ENCODE results near the gene PGAM5. TPM values are rescaled to one million over a fixed set of nuclear protein-coding genes. Genes with fewer than 3 reads are reported as not detected.

PGAM5 gene
- total RNA-seq, 2 donors from 2014 or later: 37.4 to 41.4 TPM

GRCh38 chr12:132695431-132695830 is 15.2 kb upstream of the PGAM5 start:
- no peaks in the 10 kb centered on the region for H3K36me3 ChIP-seq
- no peak for TF ChIP-seq POLR2A (IDR thresholded peaks at IDR 0.05)
- TF ChIP-seq, protein P1, sequence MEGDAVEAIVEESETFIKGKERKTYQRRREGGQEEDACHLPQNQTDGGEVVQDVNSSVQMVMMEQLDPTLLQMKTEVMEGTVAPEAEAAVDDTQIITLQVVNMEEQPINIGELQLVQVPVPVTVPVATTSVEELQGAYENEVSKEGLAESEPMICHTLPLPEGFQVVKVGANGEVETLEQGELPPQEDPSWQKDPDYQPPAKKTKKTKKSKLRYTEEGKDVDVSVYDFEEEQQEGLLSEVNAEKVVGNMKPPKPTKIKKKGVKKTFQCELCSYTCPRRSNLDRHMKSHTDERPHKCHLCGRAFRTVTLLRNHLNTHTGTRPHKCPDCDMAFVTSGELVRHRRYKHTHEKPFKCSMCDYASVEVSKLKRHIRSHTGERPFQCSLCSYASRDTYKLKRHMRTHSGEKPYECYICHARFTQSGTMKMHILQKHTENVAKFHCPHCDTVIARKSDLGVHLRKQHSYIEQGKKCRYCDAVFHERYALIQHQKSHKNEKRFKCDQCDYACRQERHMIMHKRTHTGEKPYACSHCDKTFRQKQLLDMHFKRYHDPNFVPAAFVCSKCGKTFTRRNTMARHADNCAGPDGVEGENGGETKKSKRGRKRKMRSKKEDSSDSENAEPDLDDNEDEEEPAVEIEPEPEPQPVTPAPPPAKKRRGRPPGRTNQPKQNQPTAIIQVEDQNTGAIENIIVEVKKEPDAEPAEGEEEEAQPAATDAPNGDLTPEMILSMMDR (IDR thresholded peaks at IDR 0.05): no peak
- no peak for TF ChIP-seq POLR2AphosphoS5 (IDR thresholded peaks at IDR 0.05)
- H3K27ac ChIP-seq: no peak overlapping the region
- no peak for DNase-seq (ENCODE audit: low spot score)
- no peaks in the 10 kb centered on the region for H3K27me3 ChIP-seq (replicated peaks; ENCODE audit: insufficient read depth)
- no peak overlapping the region for H3K4me3 ChIP-seq
- WGBS: 83% methylated on average over 12 of the region's 12 CpGs
- no peaks in the 10 kb centered on the region for H3K4me1 ChIP-seq (replicated peaks)
- intact Hi-C loops (cut with DNase I): no loop called here
- no peaks in the 10 kb centered on the region for H3K9me3 ChIP-seq

GRCh38 chr12:132698341-132698740 is 12.3 kb upstream of the PGAM5 start:
- H3K27me3 ChIP-seq (replicated peaks; ENCODE audit: insufficient read depth): no peaks in the 10 kb centered on the region
- H3K4me3 ChIP-seq: no peak overlapping the region
- DNase-seq (ENCODE audit: low spot score): no peak
- no peaks in the 10 kb centered on the region for H3K36me3 ChIP-seq
- WGBS: 97% methylated on average over 5 of the region's 5 CpGs
- TF ChIP-seq POLR2AphosphoS5 (IDR thresholded peaks at IDR 0.05): no peak
- TF ChIP-seq POLR2A (IDR thresholded peaks at IDR 0.05): no peak
- TF ChIP-seq, protein P1 (IDR thresholded peaks at IDR 0.05): no peak
- no peaks in the 10 kb centered on the region for H3K9me3 ChIP-seq
- intact Hi-C loops (cut with DNase I): no loop called here
- no peaks in the 10 kb centered on the region for H3K4me1 ChIP-seq (replicated peaks)
- no peak overlapping the region for H3K27ac ChIP-seq

DNA sequence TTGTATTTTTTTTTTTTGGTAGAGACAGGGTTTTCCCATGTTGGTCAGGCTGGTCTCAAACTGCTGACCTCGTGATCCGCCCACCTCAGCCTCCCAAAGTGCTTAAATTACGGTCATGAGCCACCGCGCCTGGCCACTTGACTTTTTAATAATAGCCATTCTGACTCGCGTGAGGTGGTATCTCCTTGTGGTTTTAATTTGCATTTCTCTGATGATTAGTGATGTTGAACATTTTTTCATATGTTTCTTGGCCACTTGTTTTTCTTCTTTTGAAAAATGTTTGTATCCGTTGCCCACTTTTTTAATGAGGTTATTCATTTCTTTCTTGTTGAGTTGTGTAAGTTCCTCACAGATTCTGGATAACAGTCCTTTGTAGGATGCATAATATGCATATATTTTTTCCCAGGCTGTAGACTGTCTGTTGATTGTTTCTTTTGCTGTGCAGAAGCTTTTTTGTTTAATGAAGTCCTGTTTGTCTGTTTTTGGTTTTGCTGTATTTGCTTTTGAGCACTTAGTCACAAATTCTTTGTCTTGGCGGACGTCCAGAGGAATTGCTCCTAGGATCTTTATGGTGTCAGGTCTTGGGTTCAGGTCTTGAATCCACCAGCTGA is 10.3 kb upstream of the PGAM5 start:
- Histone ChIP-seq H3K4me1 (replicated peaks) (no peaks in the 10 kb centered on the region), H3K27ac (no peak overlapping the region), H3K9me3 (no peaks in the 10 kb centered on the region), H3K27me3 (replicated peaks; ENCODE audit: insufficient read depth) (no peaks in the 10 kb centered on the region), H3K36me3 (no peaks in the 10 kb centered on the region), H3K4me3 (no peak overlapping the region)
- intact Hi-C loops (cut with DNase I): no loop called here
- no peak for DNase-seq (ENCODE audit: low spot score)
- 91% methylated on average over 10 of the region's 10 CpGs for WGBS
- TF ChIP-seq, protein P1 (IDR thresholded peaks at IDR 0.05): no peak
- TF ChIP-seq POLR2A (IDR thresholded peaks at IDR 0.05) (no peak), POLR2AphosphoS5 (IDR thresholded peaks at IDR 0.05) (no peak)

DNA sequence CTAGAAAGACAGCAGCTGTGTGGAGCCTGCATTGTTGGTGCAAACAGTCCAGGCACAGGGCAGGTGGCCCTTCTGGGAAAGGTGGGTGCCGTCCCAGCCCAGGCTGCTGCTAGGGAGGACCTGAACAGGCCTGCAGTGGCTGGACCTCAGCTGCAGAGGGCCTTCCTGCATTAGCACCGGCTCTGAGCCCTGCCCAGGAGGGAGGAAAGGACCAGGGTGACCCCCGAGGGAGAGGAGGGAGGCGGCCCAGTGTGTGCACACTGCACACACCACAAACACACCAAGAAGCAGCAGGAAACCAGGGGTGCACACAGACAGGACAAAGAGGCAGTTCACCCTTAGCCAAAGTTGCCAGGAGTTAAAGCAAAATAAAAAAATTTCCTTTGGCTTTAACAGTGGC is 8.0 kb upstream of the PGAM5 start:
- DNase-seq (ENCODE audit: low spot score): no peak
- H3K36me3 ChIP-seq: no peaks in the 10 kb centered on the region
- no peaks in the 10 kb centered on the region for H3K27me3 ChIP-seq (replicated peaks; ENCODE audit: insufficient read depth)
- TF ChIP-seq POLR2A (IDR thresholded peaks at IDR 0.05): no peak
- TF ChIP-seq, protein P1 (IDR thresholded peaks at IDR 0.05): no peak
- H3K9me3 ChIP-seq: no peaks in the 10 kb centered on the region
- no peak overlapping the region for H3K27ac ChIP-seq
- no peak overlapping the region for H3K4me3 ChIP-seq
- H3K4me1 ChIP-seq (replicated peaks): no peaks in the 10 kb centered on the region
- intact Hi-C loops (cut with DNase I): no loop called here
- 65% methylated on average over 4 of the region's 4 CpGs for WGBS

DNA sequence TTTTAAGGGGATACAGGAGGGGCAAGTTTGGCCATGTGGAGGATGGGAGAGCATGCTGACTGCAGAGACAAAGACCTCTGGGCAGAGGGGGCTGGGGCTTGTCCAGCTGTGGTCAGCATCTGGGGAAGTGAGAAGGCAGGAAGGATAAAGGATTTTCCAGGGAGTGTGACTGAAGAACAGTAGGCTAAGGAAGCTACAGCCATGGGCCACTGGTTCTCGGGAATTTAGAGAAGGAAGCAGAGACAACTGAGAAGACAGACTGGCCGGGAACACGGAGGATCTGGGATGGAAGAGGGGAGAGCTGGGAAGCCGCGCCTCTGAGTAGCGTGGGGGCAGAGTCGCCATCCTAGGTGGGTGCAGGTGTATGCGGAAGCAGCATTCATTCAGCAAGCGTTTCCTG is 7.0 kb upstream of the PGAM5 start:
- H3K27me3 ChIP-seq (replicated peaks; ENCODE audit: insufficient read depth): no peaks in the 10 kb centered on the region
- no peak overlapping the region for H3K27ac ChIP-seq
- H3K36me3 ChIP-seq: no peaks in the 10 kb centered on the region
- no peak for DNase-seq (ENCODE audit: low spot score)
- H3K9me3 ChIP-seq: no peaks in the 10 kb centered on the region
- no peak for TF ChIP-seq POLR2A (IDR thresholded peaks at IDR 0.05)
- TF ChIP-seq, protein P1 (IDR thresholded peaks at IDR 0.05): no peak
- TF ChIP-seq POLR2AphosphoS5 (IDR thresholded peaks at IDR 0.05): no peak
- 89% methylated on average over 9 of the region's 9 CpGs for WGBS
- intact Hi-C loops (cut with DNase I): no loop called here
- H3K4me1 ChIP-seq (replicated peaks): no peaks in the 10 kb centered on the region
- no peak overlapping the region for H3K4me3 ChIP-seq
